GM18907 (cell line): ENCODE measurements around the gene CETP.
"Not testable (repeated sequence)": the region's sequence is repeated elsewhere in the genome, so short reads cannot be mapped to it uniquely, and the experiment has no call there.

Experiments
- ATAC-seq: cut with Tn5 transposase; IDR thresholded peaks from one replicate; pipeline ENCODE4 v1.9.1; 2021; ENCODE audit warnings: mild to moderate bottlenecking, moderate library complexity; ENCODE audit not compliant: unreplicated experiment

Gene CETP

GRCh38 chr16:56953006-56953405, 8.7 kb upstream of the CETP start:
- ATAC-seq: no peak

- no peak for ATAC-seq
These were observed 5.7 kb upstream of the CETP start for GRCh38 chr16:56956076-56956475.

- ATAC-seq: no peak
These were observed 5.0 kb upstream of the CETP start for GRCh38 chr16:56956756-56957155.

GRCh38 chr16:56960681-56961281, 969 bp upstream of the CETP start:
- ATAC-seq: no peak

- no peak for ATAC-seq
These were observed 364 bp upstream of the CETP start for GRCh38 chr16:56961386-56961785.

- peak; percentile 76 for ATAC-seq
These were observed 2.7 kb downstream of the CETP start for GRCh38 chr16:56964243-56965148.

- ATAC-seq: no peak
These were observed 3.7 kb downstream of the CETP start for GRCh38 chr16:56965149-56966092.

- ATAC-seq: no peak
These were observed 4.3 kb downstream of the CETP start for GRCh38 chr16:56966093-56966475.

GRCh38 chr16:56967733-56968132, 6.0 kb downstream of the CETP start:
- no peak for ATAC-seq

GRCh38 chr16:56969769-56970168, 8.0 kb downstream of the CETP start:
- no peak for ATAC-seq

- peak; percentile 82 for ATAC-seq
These were observed 9.4 kb downstream of the CETP start for GRCh38 chr16:56970934-56971767.

GRCh38 chr16:56971768-56972043, 10.0 kb downstream of the CETP start:
- ATAC-seq: no peak

- no peak for ATAC-seq
These were observed 10.9 kb downstream of the CETP start for GRCh38 chr16:56972403-56973293.

GRCh38 chr16:56973294-56973689, 11.5 kb downstream of the CETP start:
- ATAC-seq: no peak

GRCh38 chr16:56973899-56974298, 12.1 kb downstream of the CETP start:
- ATAC-seq: not testable (repeated sequence)

GRCh38 chr16:56974549-56975300, 13.0 kb downstream of the CETP start:
- no peak for ATAC-seq

GRCh38 chr16:56975714-56976113, 14.0 kb downstream of the CETP start:
- ATAC-seq: no peak

GRCh38 chr16:56977216-56977615, 15.5 kb downstream of the CETP start:
- ATAC-seq: no peak
